Fibroblast of pulmonary artery (primary cell): Measurements from ENCODE around the gene GRIN1.

Experiments used
- DNase-seq: peaks from one replicate; pipeline ENCODE4 v3.0.0-alpha.2; 2010; ENCODE audit warnings: low read depth
- H3K4me3 ChIP-seq: replicated peaks from 2 replicates; pipeline ENCODE4 v1.5.1; 2011; ENCODE audit warnings: low read depth, mild to moderate bottlenecking, control low read depth, low read length, moderate library complexity
- TF ChIP-seq, protein P1 (sequence below): IDR thresholded peaks from 2 replicates; pipeline ENCODE4 v1.5.1; 2011; ENCODE audit warnings: mild to moderate bottlenecking, control low read depth, low read length, inconsistent platforms; ENCODE audit errors: missing control alignments

GRIN1 gene

DNA sequence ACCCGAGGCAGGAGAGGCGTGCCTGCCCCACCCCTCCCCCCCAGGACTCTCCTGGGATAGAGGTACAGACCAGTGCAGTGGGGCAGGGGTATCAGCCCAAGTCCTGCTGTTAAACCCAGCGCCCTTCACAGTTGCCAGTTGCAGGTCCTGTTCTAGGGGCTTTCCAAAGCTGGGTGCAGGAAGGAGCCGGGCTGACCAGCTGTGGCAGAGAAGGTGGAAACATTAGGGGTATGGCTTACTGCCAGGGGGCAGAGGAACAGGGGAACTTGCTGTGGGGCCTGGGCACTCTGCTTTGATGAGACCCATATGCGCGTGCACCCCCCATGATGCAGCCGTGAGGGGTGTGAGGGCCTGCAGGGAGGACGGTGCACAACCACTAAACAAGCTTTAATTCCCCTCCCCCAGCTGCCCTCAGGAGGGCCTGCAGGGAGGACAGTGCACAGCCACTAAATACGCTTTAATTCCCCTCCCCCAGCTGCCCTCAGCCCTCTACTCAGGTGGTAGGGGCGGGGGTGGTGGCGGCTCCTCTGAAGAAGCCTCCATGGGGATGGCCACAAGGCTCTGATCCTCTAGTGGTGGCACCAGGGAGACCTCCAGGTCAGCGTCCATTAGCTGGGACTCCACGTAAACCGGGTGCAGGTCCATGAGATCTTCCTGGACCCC, 31.7 kb downstream of the GRIN1 start:
- no peak overlapping the region for H3K4me3 ChIP-seq

DNA sequence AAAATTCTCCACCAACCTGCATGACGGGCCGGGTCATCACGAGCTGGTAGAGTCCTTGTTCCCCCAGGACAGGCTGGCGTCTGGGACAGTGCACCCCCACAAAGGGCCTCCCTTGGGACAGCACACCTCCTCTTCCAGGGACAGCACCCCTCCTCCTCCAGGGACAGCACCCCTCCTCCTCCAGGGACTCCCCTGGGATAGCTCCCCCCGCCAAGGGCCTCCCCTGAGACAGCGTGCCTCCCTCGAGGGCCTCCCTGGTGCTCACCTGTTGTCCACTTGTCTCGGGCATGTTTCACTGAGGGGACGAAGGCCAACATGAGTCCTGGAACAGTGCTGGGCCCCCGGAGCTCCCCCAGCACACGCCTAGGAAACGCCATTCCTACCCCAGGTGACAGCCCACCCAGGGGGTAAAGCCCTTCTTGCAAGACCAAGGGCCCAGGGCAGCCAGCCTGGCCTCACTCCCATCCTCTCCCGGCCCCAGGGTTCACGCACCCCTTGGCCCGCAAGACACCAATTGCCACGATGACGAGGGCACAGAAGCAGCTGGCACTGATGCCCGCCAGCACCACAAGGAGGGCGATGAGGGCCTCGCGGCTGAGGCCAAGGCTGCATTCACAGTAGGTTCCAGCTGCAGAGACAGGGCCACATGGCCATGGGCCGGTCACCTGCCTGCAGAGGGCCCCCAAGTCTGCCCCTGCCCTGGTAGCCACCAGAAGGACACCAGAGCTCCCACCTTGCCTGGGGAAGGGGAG, 32.4 kb downstream of the GRIN1 start:
- TF ChIP-seq, protein P1, sequence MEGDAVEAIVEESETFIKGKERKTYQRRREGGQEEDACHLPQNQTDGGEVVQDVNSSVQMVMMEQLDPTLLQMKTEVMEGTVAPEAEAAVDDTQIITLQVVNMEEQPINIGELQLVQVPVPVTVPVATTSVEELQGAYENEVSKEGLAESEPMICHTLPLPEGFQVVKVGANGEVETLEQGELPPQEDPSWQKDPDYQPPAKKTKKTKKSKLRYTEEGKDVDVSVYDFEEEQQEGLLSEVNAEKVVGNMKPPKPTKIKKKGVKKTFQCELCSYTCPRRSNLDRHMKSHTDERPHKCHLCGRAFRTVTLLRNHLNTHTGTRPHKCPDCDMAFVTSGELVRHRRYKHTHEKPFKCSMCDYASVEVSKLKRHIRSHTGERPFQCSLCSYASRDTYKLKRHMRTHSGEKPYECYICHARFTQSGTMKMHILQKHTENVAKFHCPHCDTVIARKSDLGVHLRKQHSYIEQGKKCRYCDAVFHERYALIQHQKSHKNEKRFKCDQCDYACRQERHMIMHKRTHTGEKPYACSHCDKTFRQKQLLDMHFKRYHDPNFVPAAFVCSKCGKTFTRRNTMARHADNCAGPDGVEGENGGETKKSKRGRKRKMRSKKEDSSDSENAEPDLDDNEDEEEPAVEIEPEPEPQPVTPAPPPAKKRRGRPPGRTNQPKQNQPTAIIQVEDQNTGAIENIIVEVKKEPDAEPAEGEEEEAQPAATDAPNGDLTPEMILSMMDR: no peak
- H3K4me3 ChIP-seq: no peak overlapping the region
- no peak for DNase-seq

More for the DNA sequence above, 31.7 kb downstream of the GRIN1 start:
- no peak for DNase-seq
- TF ChIP-seq, protein P1: no peak

DNA sequence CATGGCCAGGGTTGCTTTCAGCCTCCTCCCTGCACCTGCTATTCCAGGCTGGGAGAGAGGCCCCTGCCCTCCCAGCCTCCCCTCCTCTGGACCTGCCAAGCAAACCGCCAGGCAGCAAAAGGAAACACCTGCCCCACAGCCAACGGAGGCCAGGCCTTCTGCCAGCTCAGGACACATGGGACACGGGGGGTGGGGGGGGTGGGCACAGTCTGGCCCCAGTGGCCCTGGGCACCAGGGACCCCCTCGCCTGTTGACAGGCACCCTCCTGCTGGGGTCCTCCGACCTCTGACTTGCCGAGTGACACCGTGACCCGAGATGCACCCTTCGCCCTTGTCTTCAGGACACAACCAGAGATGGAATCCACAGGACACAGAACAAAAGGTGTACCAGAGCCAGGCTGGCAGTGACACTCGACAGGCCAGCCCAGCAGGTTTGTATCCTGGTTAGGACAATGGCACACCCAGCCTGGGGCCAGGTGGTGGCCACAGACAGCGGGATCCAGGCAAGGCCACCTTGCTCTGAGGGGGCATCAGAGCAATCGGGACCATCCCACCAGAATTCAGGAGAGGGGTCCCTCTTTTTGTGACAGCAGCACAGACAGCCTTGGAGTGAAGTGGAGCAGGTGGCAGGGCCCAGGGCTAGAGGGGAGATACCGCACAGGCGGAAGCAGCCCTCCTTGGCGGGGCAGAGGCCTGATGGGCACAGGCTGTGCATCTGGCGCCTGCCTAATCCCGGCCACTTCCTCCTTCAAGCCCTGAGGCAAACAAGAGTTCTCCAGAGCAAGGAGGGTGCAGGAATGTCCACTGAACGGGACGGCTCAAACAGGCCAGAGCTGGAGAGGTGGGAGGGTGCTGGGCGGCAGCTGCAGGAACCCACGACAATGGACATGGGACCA, 34.2 kb downstream of the GRIN1 start:
- no peak for DNase-seq
- TF ChIP-seq, protein P1: no peak

DNA sequence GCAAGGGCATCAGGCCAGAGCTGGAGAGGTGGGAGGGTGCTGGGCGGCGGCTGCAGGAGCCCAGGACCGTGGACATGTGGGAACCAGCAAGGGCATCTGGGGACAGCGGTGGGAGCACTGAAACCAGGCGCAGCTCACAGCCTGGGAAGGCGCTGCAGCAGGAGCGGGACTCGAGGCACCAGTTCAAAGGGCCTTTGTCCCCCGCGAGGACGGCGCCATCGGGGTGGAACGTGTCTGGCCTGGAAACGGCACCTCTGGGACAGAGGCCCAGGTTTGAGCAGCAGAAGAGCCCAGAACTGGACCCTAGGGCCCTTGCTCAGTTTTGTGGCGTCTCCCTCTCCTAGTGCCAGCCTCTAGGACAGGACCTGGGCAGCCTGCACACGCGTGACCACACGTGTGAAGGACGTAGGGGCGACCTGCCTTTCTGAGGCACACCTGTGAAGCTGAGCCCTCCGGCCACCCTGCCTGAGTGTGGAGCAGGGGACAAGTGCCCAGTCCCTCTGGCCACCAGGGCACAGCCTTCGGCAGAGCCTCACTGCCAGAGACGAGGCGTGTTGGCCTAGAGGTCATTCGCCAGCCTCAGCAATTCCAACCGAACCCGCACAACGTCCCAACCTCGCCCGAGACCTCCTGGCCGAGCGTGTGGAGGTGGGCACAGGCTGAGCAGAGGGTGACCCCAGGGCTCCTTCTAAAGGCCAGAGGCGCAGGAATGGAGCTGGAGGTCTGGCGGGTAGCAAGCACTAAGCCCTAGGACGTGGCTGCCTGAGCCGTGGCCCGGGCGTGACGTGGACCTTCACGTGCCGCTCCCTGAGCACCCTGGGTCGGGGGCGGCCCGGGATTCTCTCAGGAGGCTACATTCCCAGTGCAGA, 35.1 kb downstream of the GRIN1 start:
- no peak overlapping the region for H3K4me3 ChIP-seq
- DNase-seq: no peak
- TF ChIP-seq, protein P1: no peak

More for the DNA sequence above, 34.2 kb downstream of the GRIN1 start:
- no peak overlapping the region for H3K4me3 ChIP-seq

DNA sequence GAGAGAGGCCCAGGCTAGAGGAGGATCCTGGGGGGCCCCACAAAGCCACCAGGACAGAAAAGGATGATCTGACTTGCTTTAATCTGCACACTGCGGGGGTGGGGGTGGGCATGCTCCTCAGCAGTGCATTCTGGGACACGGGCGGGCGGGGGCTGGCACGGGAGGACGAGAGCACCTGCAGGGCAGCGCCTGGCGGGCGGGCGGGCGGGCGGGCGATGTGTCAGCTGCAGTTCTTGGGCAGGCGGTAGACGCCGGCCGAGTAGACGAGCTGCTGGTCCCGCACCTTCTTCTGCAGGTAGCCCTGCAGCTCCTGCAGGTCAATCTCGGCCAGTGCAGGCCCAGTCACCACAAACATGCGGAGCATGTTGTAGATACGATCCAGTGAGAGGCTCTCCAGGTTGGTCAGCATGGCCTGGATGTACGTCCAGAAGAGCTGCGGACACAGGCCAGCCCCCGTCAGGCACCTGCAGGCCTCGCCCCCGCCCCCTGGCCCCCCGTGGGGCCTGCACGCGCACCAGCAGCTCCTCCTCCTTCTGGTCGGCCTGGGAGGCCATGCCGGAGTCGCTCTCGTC, 35.9 kb downstream of the GRIN1 start:
- DNase-seq: no peak
- TF ChIP-seq, protein P1: no peak
- no peak overlapping the region for H3K4me3 ChIP-seq
